ENCODE results near the gene CXCR6. TPM values are rescaled to one million over a fixed set of nuclear protein-coding genes. Genes with fewer than 3 reads are reported as not detected.
"Not testable (repeated sequence)": the region's sequence is repeated elsewhere in the genome, so short reads cannot be mapped to it uniquely, and the experiment has no call there.

Gene CXCR6
- polyA plus RNA-seq, 1 donor from 2014 or later, result not detected

GRCh38 chr3:45994419-45995235, 51.4 kb downstream of the CXCR6 start:
- TF ChIP-seq SMC3 (conservative IDR thresholded peaks at IDR 0.05; ENCODE audit: poor library complexity), result no peak
- TF ChIP-seq EZH2 (IDR thresholded peaks at IDR 0.05; ENCODE audit: borderline replicate concordance, insufficient read depth, low read length, poor library complexity, severe bottlenecking), result no peak
- no peak for TF ChIP-seq POLR2AphosphoS5 (IDR thresholded peaks at IDR 0.05)
- no peak for TF ChIP-seq TAF1 (IDR thresholded peaks at IDR 0.05; ENCODE audit: low read depth)
- no peak for TF ChIP-seq MXI1 (conservative IDR thresholded peaks at IDR 0.05; ENCODE audit: poor library complexity, severe bottlenecking)
- no peak for TF ChIP-seq EP300 (conservative IDR thresholded peaks at IDR 0.05; ENCODE audit: poor library complexity, severe bottlenecking)
- TF ChIP-seq CTCF (IDR thresholded peaks at IDR 0.05; ENCODE audit: poor library complexity, severe bottlenecking), result no peak
- TF ChIP-seq RAD21 (conservative IDR thresholded peaks at IDR 0.05), result no peak
- TF ChIP-seq REST (IDR thresholded peaks at IDR 0.05; ENCODE audit: borderline replicate concordance), result no peak
- Histone ChIP-seq H3K27ac (ENCODE audit: low read length) (no peak overlapping the region), H3F3A (ENCODE audit: insufficient read depth, low read length, poor library complexity, severe bottlenecking) (no peaks in the 10 kb centered on the region), H3K79me2 (replicated peaks; ENCODE audit: insufficient read depth, low read length) (no peaks in the 10 kb centered on the region), H3K9ac (ENCODE audit: low read length) (no peak overlapping the region), H3K27me3 (ENCODE audit: insufficient read depth, low read depth, low read length) (no peaks in the 10 kb centered on the region), H4K20me1 (ENCODE audit: insufficient read depth) (no peaks in the 10 kb centered on the region), H2AFZ (ENCODE audit: low read depth, low read length) (no peak overlapping the region), H3K9me3 (ENCODE audit: low read length) (no peaks in the 10 kb centered on the region), H3K4me3 (ENCODE audit: low read length) (peak overlapping the region; percentile 78), H3K4me2 (ENCODE audit: low read length) (no peak overlapping the region), H3K36me3 (ENCODE audit: insufficient read depth, low read length) (no peaks in the 10 kb centered on the region), H3K9me2 (ENCODE audit: insufficient read depth, low read length) (no peaks in the 10 kb centered on the region)

- TF ChIP-seq POLR2AphosphoS5 (IDR thresholded peaks at IDR 0.05) (no peak), SMC3 (conservative IDR thresholded peaks at IDR 0.05; ENCODE audit: poor library complexity) (peak; percentile 26), MXI1 (conservative IDR thresholded peaks at IDR 0.05; ENCODE audit: poor library complexity, severe bottlenecking) (peak; percentile 66), EZH2 (IDR thresholded peaks at IDR 0.05; ENCODE audit: borderline replicate concordance, insufficient read depth, low read length, poor library complexity, severe bottlenecking) (no peak), RAD21 (conservative IDR thresholded peaks at IDR 0.05) (no peak)
- H3K9me2 ChIP-seq (ENCODE audit: insufficient read depth, low read length), result no peaks in the 10 kb centered on the region
- peak within 1 kb of the TSS; percentile 78 for H3K4me3 ChIP-seq (ENCODE audit: low read length)
- peak within 1 kb of the TSS; percentile 25 for H2AFZ ChIP-seq (ENCODE audit: low read depth, low read length)
- H3K4me2 ChIP-seq (ENCODE audit: low read length), result peak within 1 kb of the TSS; percentile 53
- no peak within 1 kb of the TSS for H3K27ac ChIP-seq (ENCODE audit: low read length)
- no peaks in the 10 kb centered on the region for H3F3A ChIP-seq (ENCODE audit: insufficient read depth, low read length, poor library complexity, severe bottlenecking)
- no peaks in the 10 kb centered on the region for H3K27me3 ChIP-seq (ENCODE audit: insufficient read depth, low read depth, low read length)
- no peaks in the 10 kb centered on the region for H3K9me3 ChIP-seq (ENCODE audit: low read length)
- no peaks in the 10 kb centered on the region for H3K79me2 ChIP-seq (replicated peaks; ENCODE audit: insufficient read depth, low read length)
- no peaks in the 10 kb centered on the region for H3K36me3 ChIP-seq (ENCODE audit: insufficient read depth, low read length)
- peak within 1 kb of the TSS; percentile 6 for H3K9ac ChIP-seq (ENCODE audit: low read length)
- no peaks in the 10 kb centered on the region for H4K20me1 ChIP-seq (ENCODE audit: insufficient read depth)
Observed at GRCh38 chr3:45995236-45996192, 52.2 kb downstream of the CXCR6 start, which contains the start of gene FYCO1. Gene FYCO1, minus strand, starts transcription at chr3:45995824. Its CDS starts 10,914 bp downstream, at chr3:45984910.

- H3K27ac ChIP-seq (ENCODE audit: low read length); H2AFZ ChIP-seq (ENCODE audit: low read depth, low read length); H3K79me2 ChIP-seq (replicated peaks; ENCODE audit: insufficient read depth, low read length); H3F3A ChIP-seq (ENCODE audit: insufficient read depth, low read length, poor library complexity, severe bottlenecking); H4K20me1 ChIP-seq (ENCODE audit: insufficient read depth); H3K9ac ChIP-seq (ENCODE audit: low read length); H3K9me2 ChIP-seq (ENCODE audit: insufficient read depth, low read length); H3K36me3 ChIP-seq (ENCODE audit: insufficient read depth, low read length); H3K9me3 ChIP-seq (ENCODE audit: low read length); H3K4me2 ChIP-seq (ENCODE audit: low read length); H3K27me3 ChIP-seq (ENCODE audit: insufficient read depth, low read depth, low read length); H3K4me3 ChIP-seq (ENCODE audit: low read length): not testable (repeated sequence)
Observed at GRCh38 chr3:45997499-45997898, 54.2 kb downstream of the CXCR6 start.

Data from neural cell (in vitro differentiated cells).